NT2/D1 (cell line): Measurements from ENCODE around the gene ZNF500.

Experiments
- SUZ12 ChIP-seq: IDR thresholded peaks from 2 replicates; pipeline ENCODE4 v1.6.1; 2011; ENCODE audit not compliant: insufficient read length, insufficient read depth; ENCODE audit errors: extremely low read depth
- ZNF274 ChIP-seq: IDR thresholded peaks from 2 replicates; pipeline ENCODE4 v1.6.1; 2011; ENCODE audit warnings: mild to moderate bottlenecking, low read depth, low read length

- TF ChIP-seq SUZ12 (no peak), ZNF274 (no peak)
Measured at GRCh38 chr16:4778050-4778392, 11.1 kb upstream of the ZNF500 start.
